GM12864 (cell line): Measurements from ENCODE around the gene RAB40C.

Experiments used
- DNase-seq: peaks from one replicate; pipeline ENCODE4 v3.0.0-alpha.2; 2011; ENCODE audit warnings: low read depth
- H3K4me3 ChIP-seq: 2 replicates; pipeline ENCODE4 v1.5.1; 2011; ENCODE audit warnings: mild to moderate bottlenecking, low read depth, low read length, control low read depth
- CTCF ChIP-seq: IDR thresholded peaks from 2 replicates; pipeline ENCODE4 v1.5.1; 2011; ENCODE audit warnings: low read depth, mild to moderate bottlenecking, moderate library complexity, low read length, control low read depth, inconsistent platforms; ENCODE audit errors: missing control alignments

Gene RAB40C

GRCh38 chr16:559411-560203 lies 30.3 kb upstream of the RAB40C start:
- TF ChIP-seq CTCF: no peak
- no peak for DNase-seq
- H3K4me3 ChIP-seq: no peak overlapping the region

GRCh38 chr16:560204-560700 lies 29.6 kb upstream of the RAB40C start, which contains the start of gene PRR35:
Gene PRR35 (plus strand): TSS chr16:560394. CDS start chr16:563295, 2,901 bp downstream.
- DNase-seq: no peak
- H3K4me3 ChIP-seq: no peak within 1 kb of the TSS
- TF ChIP-seq CTCF: no peak

GRCh38 chr16:560701-561412 lies 29.0 kb upstream of the RAB40C start:
- H3K4me3 ChIP-seq: no peak overlapping the region
- no peak for TF ChIP-seq CTCF
- no peak for DNase-seq

- no peak for TF ChIP-seq CTCF
- DNase-seq: no peak
- no peak overlapping the region for H3K4me3 ChIP-seq
Measured at GRCh38 chr16:561413-561794, 28.5 kb upstream of the RAB40C start.

GRCh38 chr16:561957-562938 lies 27.6 kb upstream of the RAB40C start:
- TF ChIP-seq CTCF: no peak
- DNase-seq: no peak
- H3K4me3 ChIP-seq: no peak overlapping the region

GRCh38 chr16:563072-563644 lies 26.7 kb upstream of the RAB40C start:
- H3K4me3 ChIP-seq: no peak overlapping the region
- no peak for DNase-seq
- TF ChIP-seq CTCF: no peak
